GM11168 (cell line): ENCODE results near the gene MYCBPAP.

Source experiments
- in situ Hi-C: fragments of 300-500 bp; cut with MboI; formaldehyde crosslinking; loops from one replicate; pipeline ENCODE4 v1.12.0; 2022; ENCODE audit warnings: low sequenced_read_pairs; ENCODE audit not compliant: unreplicated experiment

The MYCBPAP gene

GRCh38 chr17:50484386-50485155 is 23.7 kb upstream of the MYCBPAP start:
- in situ Hi-C loops = no loop called here

- in situ Hi-C loops = no loop called here
Measured at GRCh38 chr17:50487213-50488096, 20.8 kb upstream of the MYCBPAP start.

- in situ Hi-C loops = no loop called here
Measured at GRCh38 chr17:50488880-50489279, 19.4 kb upstream of the MYCBPAP start.

- in situ Hi-C loops = no loop called here
Measured at GRCh38 chr17:50491505-50491904, 16.7 kb upstream of the MYCBPAP start.

- in situ Hi-C loops = no loop called here
Measured at GRCh38 chr17:50492214-50492613, 16.0 kb upstream of the MYCBPAP start.

GRCh38 chr17:50493744-50494143 is 14.5 kb upstream of the MYCBPAP start:
- in situ Hi-C loops = no loop called here

GRCh38 chr17:50495217-50495823 is 12.9 kb upstream of the MYCBPAP start:
- in situ Hi-C loops = loop anchor here (5.0 kb wide), 1 partner anchor 132 kb away; no protein-coding TSS in a partner anchor

- in situ Hi-C loops = loop anchor here (5.0 kb wide), 1 partner anchor 131 kb away; no protein-coding TSS in a partner anchor
Measured at GRCh38 chr17:50495918-50496317, 12.3 kb upstream of the MYCBPAP start.

- in situ Hi-C loops = loop anchor here (5.0 kb wide), 1 partner anchor 129 kb away; no protein-coding TSS in a partner anchor
Measured at GRCh38 chr17:50498021-50498874, 10.0 kb upstream of the MYCBPAP start.

- in situ Hi-C loops = loop anchor here (5.0 kb wide), 1 partner anchor 128 kb away; no protein-coding TSS in a partner anchor
Measured at GRCh38 chr17:50499270-50499669, 9.0 kb upstream of the MYCBPAP start.

- in situ Hi-C loops = loop anchor here (5.0 kb wide), 1 partner anchor 128 kb away; no protein-coding TSS in a partner anchor
Measured at GRCh38 chr17:50499721-50500120, 8.5 kb upstream of the MYCBPAP start.

- in situ Hi-C loops = no loop called here
Measured at GRCh38 chr17:50501054-50501453, 7.2 kb upstream of the MYCBPAP start.

- in situ Hi-C loops = no loop called here
Measured at GRCh38 chr17:50502301-50502990, 5.8 kb upstream of the MYCBPAP start.

GRCh38 chr17:50505591-50506130 is 2.6 kb upstream of the MYCBPAP start:
- in situ Hi-C loops = no loop called here

- in situ Hi-C loops = no loop called here
Measured at GRCh38 chr17:50506298-50506697, 1.9 kb upstream of the MYCBPAP start.

- in situ Hi-C loops = no loop called here
Measured at GRCh38 chr17:50508573-50509460, 578 bp downstream of the MYCBPAP start.

- in situ Hi-C loops = no loop called here
Measured at GRCh38 chr17:50511058-50511457, 2.8 kb downstream of the MYCBPAP start.

GRCh38 chr17:50513495-50513894 is 5.3 kb downstream of the MYCBPAP start:
- in situ Hi-C loops = no loop called here
